Neuronal stem cell (in vitro differentiated cells): ENCODE measurements around the gene CHAD.

Experiments used
- DNase-seq: peaks from one replicate; pipeline ENCODE4 v3.0.0-alpha.2; 2013; ENCODE audit warnings: low spot score
- H2AFZ ChIP-seq: one replicate; pipeline ENCODE4 v1.6.1; 2013; ENCODE audit warnings: mild to moderate bottlenecking, low read length, inconsistent platforms
- H2AK5ac ChIP-seq: 2 replicates; pipeline ENCODE4 v1.6.1; 2013; ENCODE audit warnings: low read depth, mild to moderate bottlenecking, inconsistent platforms, low read length, moderate library complexity, mixed read lengths
- H2BK120ac ChIP-seq: 2 replicates; pipeline ENCODE4 v1.6.1; 2013; ENCODE audit warnings: low read depth, mild to moderate bottlenecking, inconsistent platforms, low read length, moderate library complexity, mixed read lengths
- H2BK12ac ChIP-seq: one replicate; pipeline ENCODE4 v1.6.1; 2013; ENCODE audit warnings: low read length, inconsistent platforms
- H2BK15ac ChIP-seq: 2 replicates; pipeline ENCODE4 v1.6.1; 2013; ENCODE audit warnings: mild to moderate bottlenecking, low read length, inconsistent platforms, mixed read lengths
- H2BK5ac ChIP-seq: one replicate; pipeline ENCODE4 v1.6.1; 2013; ENCODE audit warnings: inconsistent platforms, mild to moderate bottlenecking, low read length, moderate library complexity
- H3K14ac ChIP-seq: one replicate; pipeline ENCODE4 v1.6.1; 2013; ENCODE audit warnings: low read length, inconsistent platforms
- H3K18ac ChIP-seq: 2 replicates; pipeline ENCODE4 v1.6.1; 2013; ENCODE audit warnings: low read length, inconsistent platforms
- H3K23ac ChIP-seq: 2 replicates; pipeline ENCODE4 v1.6.1; 2013; ENCODE audit warnings: low read depth, mild to moderate bottlenecking, mixed read lengths, low read length, inconsistent platforms; ENCODE audit not compliant: poor library complexity
- H3K27ac ChIP-seq: replicated peaks from 3 replicates; pipeline ENCODE4 v1.5.1; 2013; ENCODE audit warnings: low read length, inconsistent platforms
- H3K27me3 ChIP-seq, 3 experiments: 2 replicates each; pipeline ENCODE4 v1.6.1; 2013; ENCODE audit warnings: low read length in 3 of 3, mild to moderate bottlenecking in 2 of 3, inconsistent platforms in 1 of 3, low read depth in 1 of 3, mixed read lengths in 1 of 3, moderate library complexity in 1 of 3; ENCODE audit not compliant: control insufficient read depth in 3 of 3, insufficient read depth in 3 of 3
- H3K36me3 ChIP-seq, 2 donors: replicated peaks in 1 of 2; 2 replicates each; pipeline ENCODE4 v1.6.1; 2013; ENCODE audit warnings: low read length in 2 of 2; ENCODE audit not compliant: control insufficient read depth in 2 of 2, insufficient read depth in 2 of 2
- H3K4ac ChIP-seq: 2 replicates; pipeline ENCODE4 v1.6.1; 2013; ENCODE audit warnings: inconsistent platforms, mild to moderate bottlenecking, low read length, moderate library complexity
- H3K4me1 ChIP-seq, 2 donors: 1 replicate in 1 of 2; 2 replicates in 1 of 2; pipeline ENCODE4 v1.6.1; 2013; ENCODE audit warnings: low read length in 2 of 2, low read depth in 1 of 2; ENCODE audit not compliant: control insufficient read depth in 2 of 2, insufficient read depth in 1 of 2
- H3K4me2 ChIP-seq: one replicate; pipeline ENCODE4 v1.6.1; 2013; ENCODE audit warnings: mild to moderate bottlenecking, low read length, inconsistent platforms; ENCODE audit not compliant: insufficient read depth, poor library complexity, severe bottlenecking
- H3K4me3 ChIP-seq, 2 donors: 2 replicates each; pipeline ENCODE4 v1.5.1; 2013; ENCODE audit warnings: low read length in 2 of 2, mild to moderate bottlenecking in 2 of 2, inconsistent platforms in 1 of 2, moderate library complexity in 1 of 2
- H3K79me1 ChIP-seq: one replicate; pipeline ENCODE4 v1.6.1; 2013; ENCODE audit warnings: low read depth, mild to moderate bottlenecking, inconsistent platforms, low read length, moderate library complexity
- H3K9ac ChIP-seq: one replicate; pipeline ENCODE4 v1.6.1; 2013; ENCODE audit warnings: mild to moderate bottlenecking, low read depth, low read length, inconsistent platforms; ENCODE audit not compliant: poor library complexity
- H3K9me3 ChIP-seq, 2 donors: replicated peaks in 1 of 2; 2 replicates each; pipeline versions ENCODE3 to v1.6.1; 2013; ENCODE audit warnings: low read length in 2 of 2, mild to moderate bottlenecking in 2 of 2, inconsistent platforms in 1 of 2, low read depth in 1 of 2, mixed read lengths in 1 of 2, moderate library complexity in 1 of 2; ENCODE audit not compliant: control insufficient read depth in 2 of 2, insufficient read depth in 1 of 2
- H4K8ac ChIP-seq: one replicate; pipeline ENCODE4 v1.6.1; 2013; ENCODE audit warnings: low read depth, mild to moderate bottlenecking, inconsistent platforms, low read length, moderate library complexity
- H4K91ac ChIP-seq: one replicate; pipeline ENCODE4 v1.6.1; 2013; ENCODE audit warnings: low read length, low read depth, mild to moderate bottlenecking, inconsistent platforms; ENCODE audit not compliant: poor library complexity
- WGBS, 2 donors: extraction: QIAGEN DNeasy Blood & Tissue Kit; methylation state at CpG; one replicate each; pipeline ENCODE4 v1.1.7; 2013; ENCODE audit warnings: missing lambda C conversion rate in 2 of 2, mixed read lengths in 1 of 2; ENCODE audit not compliant: insufficient read length in 2 of 2, insufficient replicate concordance in 1 of 2; ENCODE audit errors: extremely low coverage in 2 of 2; 5-methylcytosine and 5-hydroxymethylcytosine counted together

The CHAD gene

GRCh38 chr17:50505591-50506130 is 37.0 kb upstream of the CHAD start:
- Histone ChIP-seq H2BK15ac (no peak overlapping the region), H2AFZ (no peak overlapping the region), H3K9ac (no peak overlapping the region), H3K27me3 (peaks cover 0 to 37% (median 0%) of the 10 kb centered on the region in 3 experiments), H4K8ac (no peak overlapping the region), H3K4ac (no peak overlapping the region), H4K91ac (no peak overlapping the region), H3K36me3 (no peaks in the 10 kb centered on the region), H3K9me3 (no peaks in the 10 kb centered on the region), H2AK5ac (no peak overlapping the region), H2BK5ac (no peak overlapping the region), H3K79me1 (no peaks in the 10 kb centered on the region), H3K27ac (no peak overlapping the region), H2BK12ac (no peak overlapping the region), H3K14ac (no peak overlapping the region), H3K23ac (no peak overlapping the region), H3K18ac (no peak overlapping the region), H3K4me2 (no peak overlapping the region), H3K4me1 (peaks cover 6 to 17% of the 10 kb centered on the region in 2 donors), H3K4me3 (no peak overlapping the region), H2BK120ac (no peak overlapping the region)
- DNase-seq = no peak
- no CpG with 5 or more reads among the region's 7 CpGs for WGBS, 2 donors

- peaks cover 6 to 7% of the 10 kb centered on the region in 2 donors for H3K4me1 ChIP-seq
- no peak for DNase-seq
- H2BK12ac ChIP-seq = no peak overlapping the region
- no peak overlapping the region for H3K4me3 ChIP-seq
- H2AFZ ChIP-seq = no peak overlapping the region
- no peak overlapping the region for H2BK15ac ChIP-seq
- no peak overlapping the region for H3K9ac ChIP-seq
- H3K36me3 ChIP-seq = no peaks in the 10 kb centered on the region
- no peak overlapping the region for H3K23ac ChIP-seq
- H3K79me1 ChIP-seq = no peaks in the 10 kb centered on the region
- no peak overlapping the region for H3K4ac ChIP-seq
- no peak overlapping the region for H2BK120ac ChIP-seq
- no peak overlapping the region for H3K14ac ChIP-seq
- no CpG with 5 or more reads among the region's 9 CpGs for WGBS, 2 donors
- no peaks in the 10 kb centered on the region for H3K9me3 ChIP-seq
- no peak overlapping the region for H2AK5ac ChIP-seq
- H4K8ac ChIP-seq = no peak overlapping the region
- H3K18ac ChIP-seq = no peak overlapping the region
- no peak overlapping the region for H2BK5ac ChIP-seq
- no peak overlapping the region for H3K27ac ChIP-seq
- no peak overlapping the region for H4K91ac ChIP-seq
- peaks cover 0 to 20% (median 0%) of the 10 kb centered on the region in 3 experiments for H3K27me3 ChIP-seq
- H3K4me2 ChIP-seq = no peak overlapping the region
Measured at GRCh38 chr17:50502301-50502990, 33.8 kb upstream of the CHAD start.

- no peak overlapping the region for H3K4ac ChIP-seq
- no peak for DNase-seq
- H2AK5ac ChIP-seq = no peak overlapping the region
- H3K9me3 ChIP-seq = no peaks in the 10 kb centered on the region
- H3K4me3 ChIP-seq = no peak overlapping the region
- no peak overlapping the region for H3K14ac ChIP-seq
- H4K91ac ChIP-seq = no peak overlapping the region
- peaks cover 6 to 7% of the 10 kb centered on the region in 2 donors for H3K4me1 ChIP-seq
- no peak overlapping the region for H3K27ac ChIP-seq
- H3K27me3 ChIP-seq = peaks cover 0 to 12% (median 0%) of the 10 kb centered on the region in 3 experiments
- no peaks in the 10 kb centered on the region for H3K36me3 ChIP-seq
- no peak overlapping the region for H2BK120ac ChIP-seq
- H3K23ac ChIP-seq = no peak overlapping the region
- no peak overlapping the region for H2BK12ac ChIP-seq
- H3K9ac ChIP-seq = no peak overlapping the region
- H2BK15ac ChIP-seq = no peak overlapping the region
- H3K18ac ChIP-seq = no peak overlapping the region
- H3K4me2 ChIP-seq = no peak overlapping the region
- no peak overlapping the region for H2AFZ ChIP-seq
- WGBS, 2 donors = 100% methylated on average over 1 of the region's 5 CpGs; no CpG with 5 or more reads in 1 of the 2 donors
- no peak overlapping the region for H2BK5ac ChIP-seq
- no peaks in the 10 kb centered on the region for H3K79me1 ChIP-seq
- no peak overlapping the region for H4K8ac ChIP-seq
Measured at GRCh38 chr17:50501054-50501453, 32.4 kb upstream of the CHAD start.

- H3K4ac ChIP-seq = no peak overlapping the region
- no peak overlapping the region for H2AFZ ChIP-seq
- peaks cover 6 to 7% of the 10 kb centered on the region in 2 donors for H3K4me1 ChIP-seq
- H2BK12ac ChIP-seq = no peak overlapping the region
- no peak overlapping the region for H3K9ac ChIP-seq
- no CpG with 5 or more reads among the region's 2 CpGs for WGBS, 2 donors
- no peak overlapping the region for H3K23ac ChIP-seq
- H3K9me3 ChIP-seq = no peaks in the 10 kb centered on the region
- no peak overlapping the region for H3K27ac ChIP-seq
- no peak overlapping the region for H4K91ac ChIP-seq
- H2BK120ac ChIP-seq = no peak overlapping the region
- no peak overlapping the region for H4K8ac ChIP-seq
- H2AK5ac ChIP-seq = no peak overlapping the region
- H3K4me3 ChIP-seq = no peak overlapping the region
- no peaks in the 10 kb centered on the region for H3K79me1 ChIP-seq
- H3K18ac ChIP-seq = no peak overlapping the region
- no peak overlapping the region for H3K14ac ChIP-seq
- H3K4me2 ChIP-seq = no peak overlapping the region
- H3K27me3 ChIP-seq = peaks cover 0 to 7% (median 0%) of the 10 kb centered on the region in 3 experiments
- no peak overlapping the region for H2BK5ac ChIP-seq
- no peak for DNase-seq
- no peaks in the 10 kb centered on the region for H3K36me3 ChIP-seq
- no peak overlapping the region for H2BK15ac ChIP-seq
Measured at GRCh38 chr17:50499721-50500120, 31.0 kb upstream of the CHAD start.
